Endodermal cell (in vitro differentiated cells): ENCODE data around the gene TMCO6. TPM values are rescaled to one million over a fixed set of nuclear protein-coding genes. Genes with fewer than 3 reads are reported as not detected.
"Not testable (repeated sequence)": the region's sequence is repeated elsewhere in the genome, so short reads cannot be mapped to it uniquely, and the experiment has no call there.

Experiments
- DNase-seq: peaks from one replicate; pipeline ENCODE4 v3.0.0-alpha.2; 2017
- H3K27ac ChIP-seq: 2 replicates; pipeline ENCODE4 v1.5.1; 2013; ENCODE audit warnings: mild to moderate bottlenecking, low read depth, low read length, moderate library complexity
- H3K27me3 ChIP-seq: 2 replicates; pipeline ENCODE4 v1.6.1; 2013; ENCODE audit warnings: mild to moderate bottlenecking, low read length, moderate library complexity; ENCODE audit not compliant: insufficient read depth, control insufficient read depth, poor library complexity, severe bottlenecking
- H3K36me3 ChIP-seq: 2 replicates; pipeline ENCODE4 v1.7.0; 2013; ENCODE audit warnings: mild to moderate bottlenecking, low read length, moderate library complexity; ENCODE audit not compliant: control insufficient read depth, insufficient read depth
- H3K4me1 ChIP-seq: one replicate; pipeline ENCODE4 v1.7.0; 2013; ENCODE audit warnings: low read length; ENCODE audit not compliant: control insufficient read depth, insufficient read depth
- H3K4me3 ChIP-seq: 2 replicates; pipeline ENCODE4 v1.5.1; 2013; ENCODE audit warnings: mild to moderate bottlenecking, low read length, moderate library complexity
- H3K9ac ChIP-seq: 2 replicates; pipeline ENCODE4 v1.6.1; 2013; ENCODE audit warnings: mild to moderate bottlenecking, low read length, moderate library complexity; ENCODE audit not compliant: poor library complexity, severe bottlenecking; ENCODE audit errors: extremely low read depth
- H3K9me3 ChIP-seq: 2 replicates; pipeline ENCODE4 v1.6.1; 2013; ENCODE audit warnings: mild to moderate bottlenecking, low read length, moderate library complexity; ENCODE audit not compliant: control insufficient read depth
- H3K27ac Mint-ChIP-seq: 2 replicates; pipeline ENCODE4 v1.8.0; 2020; ENCODE audit warnings: mixed read lengths
- H3K27me3 Mint-ChIP-seq: 2 replicates; pipeline ENCODE4 v1.8.0; 2021; ENCODE audit warnings: mild to moderate bottlenecking, mixed read lengths; ENCODE audit not compliant: insufficient read depth
- H3K36me3 Mint-ChIP-seq: 2 replicates; pipeline ENCODE4 v1.8.0; 2020; ENCODE audit warnings: low read depth, mixed read lengths
- H3K4me1 Mint-ChIP-seq: 2 replicates; pipeline ENCODE4 v1.8.0; 2020; ENCODE audit warnings: mixed read lengths
- H3K4me3 Mint-ChIP-seq: 2 replicates; pipeline ENCODE4 v1.8.0; 2020; ENCODE audit warnings: mild to moderate bottlenecking, moderate library complexity, mixed read lengths
- H3K9me3 Mint-ChIP-seq: 2 replicates; pipeline ENCODE4 v1.8.0; 2020; ENCODE audit warnings: mild to moderate bottlenecking, mixed read lengths
- CTCF ChIP-seq: fragments of 200-600 bp; sonication (generic); conservative IDR thresholded peaks from 2 replicates; pipeline ENCODE4 v1.5.0; 2021; ENCODE audit warnings: antibody characterized with exemption, mild to moderate bottlenecking
- WGBS, 2 experiments: methylation state at CpG; one replicate each; pipeline versions ENCODE4 v1.1.5 to v1.1.7; 2013; ENCODE audit warnings: missing lambda C conversion rate in 2 of 2, mixed read lengths in 1 of 2; ENCODE audit not compliant: insufficient coverage in 1 of 2, insufficient read length in 1 of 2; 5-methylcytosine and 5-hydroxymethylcytosine counted together
- long read RNA-seq, 4 experiments: library from polyadenylated mRNA in 2 of 4; library from RNA in 1 of 4; library from capped mRNA in 1 of 4; stranded (forward) in 3 of 4; unstranded in 1 of 4; transcript quantifications; one replicate each; pipeline ENCODE4 v2.0.0, GENCODE V29; 2020 to 2021; ENCODE audit warnings: inconsistent platforms in 1 of 4
- polyA plus RNA-seq, 2 experiments: library from polyadenylated mRNA; stranded (reverse); fragments of 50-300 nt; gene quantifications; one replicate each; pipeline ENCODE4 v1.2.3, GENCODE V29; 2013
- total RNA-seq, 2 donors: library from RNA; stranded (reverse); fragmentation: NEBNext Ultra II Directional in 1 of 2; extraction: Animal tissue kit (Norgen Biotek cat#: 25700) in 1 of 2; gene quantifications; 2 replicates in 1 of 2; 3 replicates in 1 of 2; pipeline ENCODE4 v1.2.1, GENCODE V29; 2021

Gene TMCO6
- total RNA-seq, result 10 to 100 TPM; 29.3 to 34.6 TPM
- 25.6 TPM for polyA plus RNA-seq (2013, experiment 1 of 2)
- 22.8 TPM for polyA plus RNA-seq (2013, experiment 2 of 2)
- long read RNA-seq, experiment 1, partial matches to known transcripts, result 1 of 3 reads
- long read RNA-seq, experiment 1, other reads (novel, unspliced or antisense), result 2 of 3 reads
- long read RNA-seq, experiment 2, transcript TMCO6-203 (12 exons, 1,887 nt), result major isoform, 8 of 27 reads
- long read RNA-seq, experiment 2, partial matches to known transcripts, result 6 of 27 reads
- long read RNA-seq, experiment 2, other reads (novel, unspliced or antisense), result 12 of 27 reads
- long read RNA-seq, experiment 3, transcript TMCO6-203 (12 exons, 1,887 nt), result major isoform, 29 of 63 reads
- long read RNA-seq, experiment 3, partial matches to known transcripts, result 5 of 63 reads
- long read RNA-seq, experiment 3, other reads (novel, unspliced or antisense), result 29 of 63 reads
- long read RNA-seq, experiment 4, transcript TMCO6-203 (12 exons, 1,887 nt), result major isoform, 12 of 29 reads
- long read RNA-seq, experiment 4, partial matches to known transcripts, result 2 of 29 reads
- long read RNA-seq, experiment 4, other reads (novel, unspliced or antisense), result 14 of 29 reads

- Mint-ChIP-seq H3K4me1 (peaks cover 11% of the 10 kb centered on the region), H3K9me3 (peaks cover 19% of the 10 kb centered on the region)
- 1% methylated on average over 33 to 63 of the region's 63 CpGs for WGBS, 2 experiments
Observed at GRCh38 chr5:140639148-140639981, at the start of gene TMCO6. TSS of gene TMCO6 (plus strand) at chr5:140639451. CDS start at chr5:140639528, 77 bp downstream.

GRCh38 chr5:140590861-140591260 lies 48.4 kb upstream of the TMCO6 start:
- H3K36me3 ChIP-seq, result no peaks in the 10 kb centered on the region
- no peak overlapping the region for H3K27ac ChIP-seq
- no peaks in the 10 kb centered on the region for H3K36me3 Mint-ChIP-seq
- no peak for TF ChIP-seq CTCF
- WGBS, 2 experiments, result 87 to 90% methylated on average over 5 to 7 of the region's 7 CpGs
- H3K27me3 ChIP-seq, result no peaks in the 10 kb centered on the region
- no peak overlapping the region for H3K4me3 Mint-ChIP-seq
- H3K27ac Mint-ChIP-seq, result peak overlapping the region; percentile 39
- no peak for DNase-seq
- no peak overlapping the region for H3K9ac ChIP-seq
- H3K4me1 Mint-ChIP-seq, result peaks cover 3% of the 10 kb centered on the region
- peaks cover 6% of the 10 kb centered on the region for H3K9me3 Mint-ChIP-seq
- H3K4me1 ChIP-seq, result no peaks in the 10 kb centered on the region
- H3K4me3 ChIP-seq, result no peak overlapping the region
- H3K27me3 Mint-ChIP-seq, result peaks cover 3% of the 10 kb centered on the region
- no peaks in the 10 kb centered on the region for H3K9me3 ChIP-seq

More at GRCh38 chr5:140639148-140639981, at the start of gene TMCO6:
- peak within 1 kb of the TSS; percentile 74 for H3K4me3 Mint-ChIP-seq
- H3K36me3 ChIP-seq, result peaks cover 22% of the 10 kb centered on the region
- H3K4me3 ChIP-seq, result peak within 1 kb of the TSS; percentile 88
- peaks cover 7% of the 10 kb centered on the region for H3K4me1 ChIP-seq
- peaks cover 31% of the 10 kb centered on the region for H3K36me3 Mint-ChIP-seq
- H3K27ac Mint-ChIP-seq, result peak within 1 kb of the TSS; percentile 84
- peaks cover 13% of the 10 kb centered on the region for H3K9me3 ChIP-seq
- H3K27me3 Mint-ChIP-seq, result no peaks in the 10 kb centered on the region
- H3K9ac ChIP-seq, result peak within 1 kb of the TSS; percentile 58
- peak; percentile 80 for TF ChIP-seq CTCF
- no peaks in the 10 kb centered on the region for H3K27me3 ChIP-seq
- H3K27ac ChIP-seq, result peak within 1 kb of the TSS; percentile 8
- peak; percentile 99 for DNase-seq

GRCh38 chr5:140591747-140592372 lies 47.4 kb upstream of the TMCO6 start:
- no peaks in the 10 kb centered on the region for H3K27me3 ChIP-seq
- Mint-ChIP-seq H3K9me3 (peaks cover 6% of the 10 kb centered on the region), H3K27me3 (peaks cover 3% of the 10 kb centered on the region), H3K27ac (no peak overlapping the region), H3K36me3 (no peaks in the 10 kb centered on the region), H3K4me1 (peaks cover 3% of the 10 kb centered on the region), H3K4me3 (no peak overlapping the region)
- no peaks in the 10 kb centered on the region for H3K36me3 ChIP-seq
- no peak for DNase-seq
- no peaks in the 10 kb centered on the region for H3K4me1 ChIP-seq
- H3K4me3 ChIP-seq, result no peak overlapping the region
- no peaks in the 10 kb centered on the region for H3K9me3 ChIP-seq
- 86 to 87% methylated on average over 5 of the region's 5 CpGs for WGBS, 2 experiments
- TF ChIP-seq CTCF, result no peak
- H3K9ac ChIP-seq, result no peak overlapping the region
- H3K27ac ChIP-seq, result no peak overlapping the region

- not testable (repeated sequence) for H3K36me3 ChIP-seq, H3K4me1 Mint-ChIP-seq, H3K27ac ChIP-seq, H3K36me3 Mint-ChIP-seq, H3K27me3 ChIP-seq, H3K27me3 Mint-ChIP-seq, H3K4me3 ChIP-seq, H3K9me3 ChIP-seq, H3K9ac ChIP-seq, H3K4me1 ChIP-seq, H3K9me3 Mint-ChIP-seq, DNase-seq
- Mint-ChIP-seq H3K4me3 (peak overlapping the region; percentile 72), H3K27ac (peak overlapping the region; percentile 96)
- 81 to 95% methylated on average over 4 to 13 of the region's 14 CpGs for WGBS, 2 experiments
Observed at GRCh38 chr5:140593070-140593469, 46.2 kb upstream of the TMCO6 start.
